Iris pigment epithelial cell (primary cell): ENCODE measurements around the gene ACP4.
"Not testable (repeated sequence)": the region's sequence is repeated elsewhere in the genome, so short reads cannot be mapped to it uniquely, and the experiment has no call there.

Experiments used
- DNase-seq: peaks from one replicate; pipeline ENCODE4 v3.0.0-alpha.2; 2011; ENCODE audit warnings: low read depth

ACP4 gene

GRCh38 chr19:50797429-50797780, 7.2 kb downstream of the ACP4 start:
- DNase-seq, result no peak

GRCh38 chr19:50797781-50798658, 7.8 kb downstream of the ACP4 start:
- no peak for DNase-seq

- DNase-seq, result no peak
Measured at GRCh38 chr19:50798659-50799546, 8.7 kb downstream of the ACP4 start.

GRCh38 chr19:50799547-50799851, 9.3 kb downstream of the ACP4 start:
- DNase-seq, result no peak

- no peak for DNase-seq
Measured at GRCh38 chr19:50801107-50801506, 10.9 kb downstream of the ACP4 start.

GRCh38 chr19:50803633-50804419, 13.6 kb downstream of the ACP4 start:
- peak; percentile 18 for DNase-seq

- DNase-seq, result peak; percentile 99
Measured at GRCh38 chr19:50804420-50805272, 14.4 kb downstream of the ACP4 start.

- no peak for DNase-seq
Measured at GRCh38 chr19:50808856-50809255, 18.6 kb downstream of the ACP4 start.

GRCh38 chr19:50811622-50812238, 21.5 kb downstream of the ACP4 start:
- DNase-seq, result not testable (repeated sequence)

GRCh38 chr19:50812474-50812873, 22.3 kb downstream of the ACP4 start:
- DNase-seq, result no peak

GRCh38 chr19:50814883-50815282, 24.7 kb downstream of the ACP4 start:
- DNase-seq, result no peak

GRCh38 chr19:50815439-50815838, 25.2 kb downstream of the ACP4 start:
- DNase-seq, result no peak

- peak; percentile 17 for DNase-seq
Measured at GRCh38 chr19:50817941-50818858, 28.0 kb downstream of the ACP4 start.

GRCh38 chr19:50818859-50819472, 28.8 kb downstream of the ACP4 start:
- DNase-seq, result no peak

- no peak for DNase-seq
Measured at GRCh38 chr19:50819636-50820035, 29.4 kb downstream of the ACP4 start.

- DNase-seq, result no peak
Measured at GRCh38 chr19:50820086-50820485, 29.9 kb downstream of the ACP4 start.

GRCh38 chr19:50820549-50821247, 30.5 kb downstream of the ACP4 start:
- DNase-seq, result no peak

- no peak for DNase-seq
Measured at GRCh38 chr19:50821248-50821612, 31.0 kb downstream of the ACP4 start.

GRCh38 chr19:50821622-50822021, 31.4 kb downstream of the ACP4 start:
- no peak for DNase-seq
